LoVo (cell line): ENCODE results near the gene ZCCHC8.

Experiments used
- DNase-seq: peaks from one replicate; pipeline ENCODE4 v3.0.0-alpha.2; 2016; ENCODE audit warnings: low spot score

ZCCHC8 gene

GRCh38 chr12:122423258-122424165, 77.2 kb downstream of the ZCCHC8 start:
- DNase-seq, result no peak

GRCh38 chr12:122422730-122423257, 77.9 kb downstream of the ZCCHC8 start:
- DNase-seq, result no peak

- DNase-seq, result peak; percentile 85
Observed at GRCh38 chr12:122421821-122422729, 78.7 kb downstream of the ZCCHC8 start, which contains the start of gene CLIP1. CLIP1 (minus strand) TSS chr12:122422669; CDS start chr12:122380452, 42,217 bp downstream.
